ENCODE data around the gene CFDP1.

The CFDP1 gene

DNA sequence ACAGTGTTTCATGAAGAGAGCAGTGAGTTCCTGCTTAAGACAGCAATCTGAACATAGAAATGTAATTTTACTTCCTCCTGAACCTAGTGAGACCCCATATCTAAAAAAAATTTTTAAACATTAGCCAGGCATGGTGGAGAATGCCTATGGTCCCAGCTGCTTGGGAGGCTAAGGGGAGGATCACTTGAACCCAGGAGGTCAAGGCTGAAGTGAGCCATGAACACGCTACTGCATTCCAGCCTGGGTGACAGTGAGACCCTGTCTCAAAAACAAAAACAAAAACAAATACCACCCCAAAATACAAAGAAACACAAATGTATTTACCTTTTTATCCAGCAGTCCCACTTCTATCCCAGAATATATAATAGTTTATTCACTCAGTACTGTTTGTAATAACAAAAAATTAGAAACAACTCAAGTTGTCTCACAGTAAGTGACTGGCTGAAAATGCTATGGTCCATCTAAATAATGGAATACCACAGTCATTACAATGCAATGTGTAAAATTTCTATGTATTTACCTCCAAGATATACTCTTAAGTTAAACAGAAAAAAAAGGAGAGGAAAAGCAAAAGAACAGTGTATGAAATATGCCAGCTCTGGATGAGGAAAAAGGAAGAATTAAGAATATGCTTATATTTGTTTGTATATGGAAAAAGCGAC is 16.3 kb downstream of the CFDP1 start:
- no peak overlapping the region for H3K27ac ChIP-seq (ENCODE audit: low read depth, low read length, poor library complexity, severe bottlenecking)
- no peak overlapping the region for H3K9ac ChIP-seq (ENCODE audit: low read length)
- H3K27me3 ChIP-seq (ENCODE audit: insufficient read depth, low read length) = no peaks in the 10 kb centered on the region
- H3K36me3 ChIP-seq (ENCODE audit: insufficient read depth, low read length) = peaks cover 13% of the 10 kb centered on the region
- H3K9me2 ChIP-seq (ENCODE audit: low read depth, low read length) = no peaks in the 10 kb centered on the region
- H3F3A ChIP-seq (ENCODE audit: insufficient read depth, low read length) = no peaks in the 10 kb centered on the region
- TF ChIP-seq EZH2 (IDR thresholded peaks at IDR 0.05; ENCODE audit: borderline replicate concordance, low read length) = no peak
- TF ChIP-seq, protein P1, sequence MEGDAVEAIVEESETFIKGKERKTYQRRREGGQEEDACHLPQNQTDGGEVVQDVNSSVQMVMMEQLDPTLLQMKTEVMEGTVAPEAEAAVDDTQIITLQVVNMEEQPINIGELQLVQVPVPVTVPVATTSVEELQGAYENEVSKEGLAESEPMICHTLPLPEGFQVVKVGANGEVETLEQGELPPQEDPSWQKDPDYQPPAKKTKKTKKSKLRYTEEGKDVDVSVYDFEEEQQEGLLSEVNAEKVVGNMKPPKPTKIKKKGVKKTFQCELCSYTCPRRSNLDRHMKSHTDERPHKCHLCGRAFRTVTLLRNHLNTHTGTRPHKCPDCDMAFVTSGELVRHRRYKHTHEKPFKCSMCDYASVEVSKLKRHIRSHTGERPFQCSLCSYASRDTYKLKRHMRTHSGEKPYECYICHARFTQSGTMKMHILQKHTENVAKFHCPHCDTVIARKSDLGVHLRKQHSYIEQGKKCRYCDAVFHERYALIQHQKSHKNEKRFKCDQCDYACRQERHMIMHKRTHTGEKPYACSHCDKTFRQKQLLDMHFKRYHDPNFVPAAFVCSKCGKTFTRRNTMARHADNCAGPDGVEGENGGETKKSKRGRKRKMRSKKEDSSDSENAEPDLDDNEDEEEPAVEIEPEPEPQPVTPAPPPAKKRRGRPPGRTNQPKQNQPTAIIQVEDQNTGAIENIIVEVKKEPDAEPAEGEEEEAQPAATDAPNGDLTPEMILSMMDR (IDR thresholded peaks at IDR 0.05; ENCODE audit: low read length) = no peak
- no peak overlapping the region for H3K4me3 ChIP-seq (ENCODE audit: low read depth, low read length, poor library complexity, severe bottlenecking)
- peaks cover 49% of the 10 kb centered on the region for H3K79me2 ChIP-seq (ENCODE audit: insufficient read depth, low read length)
- H3K4me1 ChIP-seq (ENCODE audit: insufficient read depth, low read length, severe bottlenecking) = peaks cover 14% of the 10 kb centered on the region
- H2AFZ ChIP-seq (ENCODE audit: low read length) = no peak overlapping the region
- no peak overlapping the region for H3K4me2 ChIP-seq (ENCODE audit: low read length)
- H4K20me1 ChIP-seq (ENCODE audit: insufficient read depth, low read length) = no peaks in the 10 kb centered on the region
- no peaks in the 10 kb centered on the region for H3K9me3 ChIP-seq (ENCODE audit: low read length)

DNA sequence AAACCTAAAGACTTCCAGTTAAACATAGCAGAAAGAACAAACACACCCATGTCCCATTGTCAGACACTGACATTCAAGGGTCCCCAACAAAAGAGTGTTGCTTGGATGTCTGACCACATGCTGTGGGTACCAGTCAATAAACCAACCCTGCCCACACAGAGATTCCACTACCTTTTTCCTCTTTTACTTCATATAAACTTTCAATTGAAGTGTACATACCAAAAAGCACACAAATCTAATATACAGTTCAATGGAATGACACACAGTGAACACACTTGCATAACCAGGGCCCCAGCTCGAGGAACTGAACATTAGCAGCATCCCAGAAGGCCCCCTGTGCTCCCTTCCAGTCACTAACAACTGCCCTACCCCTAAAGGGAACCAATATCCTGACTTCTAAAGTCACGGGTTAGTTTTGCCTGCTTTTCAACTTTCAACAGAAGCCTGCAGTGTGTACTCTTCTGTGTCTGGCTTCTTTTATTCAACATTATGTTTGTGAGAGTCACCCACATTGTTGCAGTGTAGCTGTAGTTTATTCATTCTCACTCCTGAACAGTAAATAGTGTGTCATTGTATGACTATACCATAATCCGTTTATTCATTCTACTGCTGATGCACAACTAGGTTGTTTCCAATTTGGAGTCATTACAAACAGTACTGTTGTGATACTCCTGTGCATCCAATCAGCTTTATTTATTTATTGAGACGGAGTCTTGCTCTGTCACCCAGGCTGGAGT is 18.0 kb downstream of the CFDP1 start:
- Histone ChIP-seq H4K20me1 (ENCODE audit: insufficient read depth, low read length) (no peaks in the 10 kb centered on the region), H3K4me3 (ENCODE audit: low read depth, low read length, poor library complexity, severe bottlenecking) (no peak overlapping the region), H3K4me1 (ENCODE audit: insufficient read depth, low read length, severe bottlenecking) (no peaks in the 10 kb centered on the region), H3K79me2 (ENCODE audit: insufficient read depth, low read length) (peaks cover 36% of the 10 kb centered on the region), H3K27me3 (ENCODE audit: insufficient read depth, low read length) (no peaks in the 10 kb centered on the region), H3F3A (ENCODE audit: insufficient read depth, low read length) (no peaks in the 10 kb centered on the region), H3K4me2 (ENCODE audit: low read length) (no peak overlapping the region), H3K9me3 (ENCODE audit: low read length) (no peaks in the 10 kb centered on the region), H2AFZ (ENCODE audit: low read length) (no peak overlapping the region), H3K9ac (ENCODE audit: low read length) (no peak overlapping the region), H3K36me3 (ENCODE audit: insufficient read depth, low read length) (peaks cover 25% of the 10 kb centered on the region), H3K9me2 (ENCODE audit: low read depth, low read length) (no peaks in the 10 kb centered on the region), H3K27ac (ENCODE audit: low read depth, low read length, poor library complexity, severe bottlenecking) (no peak overlapping the region)
- no peak for TF ChIP-seq EZH2 (IDR thresholded peaks at IDR 0.05; ENCODE audit: borderline replicate concordance, low read length)
- TF ChIP-seq, protein P1 (IDR thresholded peaks at IDR 0.05; ENCODE audit: low read length) = no peak

DNA sequence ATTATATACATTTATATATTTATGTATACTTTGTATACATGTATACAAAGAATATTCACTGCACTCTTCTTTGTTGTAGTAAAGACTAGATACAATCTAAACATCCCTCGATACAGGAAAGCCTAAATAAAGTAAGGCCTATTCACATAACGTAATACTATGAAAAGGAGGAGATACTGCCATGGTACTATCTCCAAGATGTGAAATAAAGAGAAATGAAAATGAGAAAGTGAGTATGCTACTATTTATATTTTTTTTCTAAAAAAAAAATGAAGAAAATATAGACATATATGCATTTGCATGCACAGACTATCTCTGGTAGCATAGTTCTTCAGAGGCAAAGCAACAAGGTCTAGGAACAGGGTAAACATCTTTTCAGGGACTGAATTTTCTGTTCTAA is 19.4 kb downstream of the CFDP1 start:
- Histone ChIP-seq H4K20me1 (ENCODE audit: insufficient read depth, low read length) (no peaks in the 10 kb centered on the region), H3F3A (ENCODE audit: insufficient read depth, low read length) (no peaks in the 10 kb centered on the region), H3K9me3 (ENCODE audit: low read length) (no peaks in the 10 kb centered on the region), H3K9me2 (ENCODE audit: low read depth, low read length) (no peaks in the 10 kb centered on the region), H3K79me2 (ENCODE audit: insufficient read depth, low read length) (peaks cover 22% of the 10 kb centered on the region), H3K9ac (ENCODE audit: low read length) (no peak overlapping the region), H2AFZ (ENCODE audit: low read length) (no peak overlapping the region), H3K4me2 (ENCODE audit: low read length) (no peak overlapping the region), H3K27me3 (ENCODE audit: insufficient read depth, low read length) (no peaks in the 10 kb centered on the region), H3K4me3 (ENCODE audit: low read depth, low read length, poor library complexity, severe bottlenecking) (no peak overlapping the region), H3K4me1 (ENCODE audit: insufficient read depth, low read length, severe bottlenecking) (no peaks in the 10 kb centered on the region), H3K36me3 (ENCODE audit: insufficient read depth, low read length) (peaks cover 34% of the 10 kb centered on the region), H3K27ac (ENCODE audit: low read depth, low read length, poor library complexity, severe bottlenecking) (no peak overlapping the region)
- no peak for TF ChIP-seq EZH2 (IDR thresholded peaks at IDR 0.05; ENCODE audit: borderline replicate concordance, low read length)
- TF ChIP-seq, protein P1 (IDR thresholded peaks at IDR 0.05; ENCODE audit: low read length) = no peak

All from OCI-LY1 (cell line).